WI38 (cell line): ENCODE measurements around the gene IFITM2.
"Not testable (repeated sequence)": the region's sequence is repeated elsewhere in the genome, so short reads cannot be mapped to it uniquely, and the experiment has no call there.

Experiments
- H3K4me3 ChIP-seq: 2 replicates; pipeline ENCODE4 v1.5.1; 2011; ENCODE audit warnings: low read depth, mild to moderate bottlenecking, control low read depth, low read length
- CTCF ChIP-seq: IDR thresholded peaks from 2 replicates; pipeline ENCODE4 v1.5.1; 2012; ENCODE audit warnings: low read depth, mild to moderate bottlenecking, control low read depth, low read length

IFITM2 gene

GRCh38 chr11:316891-317301 lies 9.3 kb downstream of the IFITM2 start:
- H3K4me3 ChIP-seq = no peak overlapping the region
- no peak for TF ChIP-seq CTCF

GRCh38 chr11:317668-318404 lies 10.2 kb downstream of the IFITM2 start:
- H3K4me3 ChIP-seq = not testable (repeated sequence)

GRCh38 chr11:318405-319120 lies 10.9 kb downstream of the IFITM2 start:
- peak overlapping the region; percentile 77 for H3K4me3 ChIP-seq

GRCh38 chr11:319121-319887 lies 11.7 kb downstream of the IFITM2 start:
- peak overlapping the region; percentile 77 for H3K4me3 ChIP-seq

GRCh38 chr11:319888-320273 lies 12.3 kb downstream of the IFITM2 start:
- H3K4me3 ChIP-seq = peak overlapping the region; percentile 77

GRCh38 chr11:324156-324555 lies 16.5 kb downstream of the IFITM2 start:
- TF ChIP-seq CTCF = no peak
- H3K4me3 ChIP-seq = no peak overlapping the region

- H3K4me3 ChIP-seq = not testable (repeated sequence)
Measured at GRCh38 chr11:324593-325517, 17.2 kb downstream of the IFITM2 start.

- TF ChIP-seq CTCF = no peak
- H3K4me3 ChIP-seq = no peak overlapping the region
Measured at GRCh38 chr11:325796-326591, 18.4 kb downstream of the IFITM2 start.

- H3K4me3 ChIP-seq = no peak overlapping the region
- TF ChIP-seq CTCF = no peak
Measured at GRCh38 chr11:326592-326841, 18.9 kb downstream of the IFITM2 start.
